ENCODE results near the gene DIS3L2. TPM values are rescaled to one million over a fixed set of nuclear protein-coding genes. Genes with fewer than 3 reads are reported as not detected.

The DIS3L2 gene
- total RNA-seq, 1 experiment from 2014 or later: 39.1 TPM

DNA sequence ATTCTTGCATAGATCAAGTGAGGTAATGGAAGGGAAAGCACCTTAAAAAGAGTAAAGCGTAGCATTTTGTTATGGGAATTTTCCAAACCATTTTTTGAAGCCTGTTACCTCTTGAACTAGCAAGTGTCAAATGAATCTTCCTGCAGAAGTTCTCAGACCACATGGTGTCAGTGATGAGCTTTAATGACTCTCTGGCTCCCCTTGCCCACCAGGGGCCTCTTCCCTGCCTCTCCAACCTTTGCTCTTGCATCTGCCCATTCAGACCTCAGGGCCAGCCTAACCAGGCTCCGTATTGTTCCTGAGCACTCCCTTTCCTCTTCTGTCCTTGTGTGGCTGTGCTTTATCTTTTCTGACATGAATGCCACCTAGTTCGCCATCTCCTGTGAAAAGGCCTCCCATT lies 155.9 kb downstream of the DIS3L2 start:
- no peaks in the 10 kb centered on the region for H3K27me3 ChIP-seq (ENCODE audit: insufficient read depth, low read depth)
- no peak overlapping the region for H3K4me2 ChIP-seq
- intact Hi-C loops (cut with micrococcal nuclease; ENCODE audit: unreplicated experiment): no loop called here
- no peaks in the 10 kb centered on the region for H3K79me2 ChIP-seq (ENCODE audit: low read depth)
- H3K9me3 ChIP-seq (ENCODE audit: insufficient read depth, low read depth): no peaks in the 10 kb centered on the region
- no peaks in the 10 kb centered on the region for H3K9me2 ChIP-seq (ENCODE audit: insufficient read depth)
- TF ChIP-seq, protein P1, sequence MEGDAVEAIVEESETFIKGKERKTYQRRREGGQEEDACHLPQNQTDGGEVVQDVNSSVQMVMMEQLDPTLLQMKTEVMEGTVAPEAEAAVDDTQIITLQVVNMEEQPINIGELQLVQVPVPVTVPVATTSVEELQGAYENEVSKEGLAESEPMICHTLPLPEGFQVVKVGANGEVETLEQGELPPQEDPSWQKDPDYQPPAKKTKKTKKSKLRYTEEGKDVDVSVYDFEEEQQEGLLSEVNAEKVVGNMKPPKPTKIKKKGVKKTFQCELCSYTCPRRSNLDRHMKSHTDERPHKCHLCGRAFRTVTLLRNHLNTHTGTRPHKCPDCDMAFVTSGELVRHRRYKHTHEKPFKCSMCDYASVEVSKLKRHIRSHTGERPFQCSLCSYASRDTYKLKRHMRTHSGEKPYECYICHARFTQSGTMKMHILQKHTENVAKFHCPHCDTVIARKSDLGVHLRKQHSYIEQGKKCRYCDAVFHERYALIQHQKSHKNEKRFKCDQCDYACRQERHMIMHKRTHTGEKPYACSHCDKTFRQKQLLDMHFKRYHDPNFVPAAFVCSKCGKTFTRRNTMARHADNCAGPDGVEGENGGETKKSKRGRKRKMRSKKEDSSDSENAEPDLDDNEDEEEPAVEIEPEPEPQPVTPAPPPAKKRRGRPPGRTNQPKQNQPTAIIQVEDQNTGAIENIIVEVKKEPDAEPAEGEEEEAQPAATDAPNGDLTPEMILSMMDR (conservative IDR thresholded peaks at IDR 0.05): no peak
- no peak for TF ChIP-seq EZH2 (IDR thresholded peaks at IDR 0.05; ENCODE audit: low read depth)
- H3F3A ChIP-seq (ENCODE audit: insufficient read depth, low read depth): no peaks in the 10 kb centered on the region
- no peak overlapping the region for H3K4me3 ChIP-seq
- ChIA-PET POLR2A (ENCODE audit: unreplicated experiment) (no interaction called here), CTCF (no interaction called here)
- no TSS peak for BruUV-seq (replicated peaks)
- H4K20me1 ChIP-seq (ENCODE audit: insufficient read depth): no peaks in the 10 kb centered on the region
- H3K27ac ChIP-seq: no peak overlapping the region
- H3K4me1 ChIP-seq (replicated peaks; ENCODE audit: insufficient read depth): 0 out of 2 replicates have a peak, but pooled peaks cover 4% of the 10 kb centered on the region
- no peak overlapping the region for H2AFZ ChIP-seq
- DNase-seq: no peak
- no peaks in the 10 kb centered on the region for H3K36me3 ChIP-seq (ENCODE audit: low read depth)

DNA sequence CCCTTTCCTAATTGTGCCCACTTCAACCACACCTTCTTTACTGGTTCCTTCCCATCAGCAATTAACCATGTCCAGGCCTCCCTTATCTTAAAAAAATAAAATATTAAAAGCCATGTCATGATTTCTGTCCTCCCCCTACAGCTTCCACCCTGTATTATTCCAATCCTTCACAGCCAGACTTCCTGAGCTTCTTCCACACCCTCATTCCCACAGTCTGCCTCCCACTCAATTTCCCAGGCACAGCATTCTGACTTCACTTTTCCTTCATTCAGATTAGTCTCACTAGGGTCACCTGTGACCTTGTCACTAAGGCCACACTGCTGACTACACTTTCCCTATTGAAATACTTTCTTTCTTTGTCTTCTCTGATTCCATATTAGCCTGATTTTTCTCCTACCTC lies 159.4 kb downstream of the DIS3L2 start:
- intact Hi-C loops (cut with micrococcal nuclease; ENCODE audit: unreplicated experiment): no loop called here
- Histone ChIP-seq H3K4me1 (replicated peaks; ENCODE audit: insufficient read depth) (no peaks in the 10 kb centered on the region), H3K79me2 (ENCODE audit: low read depth) (no peaks in the 10 kb centered on the region), H3F3A (ENCODE audit: insufficient read depth, low read depth) (no peaks in the 10 kb centered on the region), H4K20me1 (ENCODE audit: insufficient read depth) (no peaks in the 10 kb centered on the region), H3K27ac (no peak overlapping the region), H3K27me3 (ENCODE audit: insufficient read depth, low read depth) (no peaks in the 10 kb centered on the region), H3K9me3 (ENCODE audit: insufficient read depth, low read depth) (no peaks in the 10 kb centered on the region), H3K4me2 (no peak overlapping the region), H3K36me3 (ENCODE audit: low read depth) (no peaks in the 10 kb centered on the region), H2AFZ (no peak overlapping the region), H3K9me2 (ENCODE audit: insufficient read depth) (no peaks in the 10 kb centered on the region), H3K4me3 (no peak overlapping the region)
- DNase-seq: no peak
- no TSS peak for BruUV-seq (replicated peaks)
- TF ChIP-seq EZH2 (IDR thresholded peaks at IDR 0.05; ENCODE audit: low read depth): no peak
- TF ChIP-seq, protein P1 (conservative IDR thresholded peaks at IDR 0.05): no peak
- ChIA-PET CTCF (no interaction called here), POLR2A (ENCODE audit: unreplicated experiment) (no interaction called here)

DNA sequence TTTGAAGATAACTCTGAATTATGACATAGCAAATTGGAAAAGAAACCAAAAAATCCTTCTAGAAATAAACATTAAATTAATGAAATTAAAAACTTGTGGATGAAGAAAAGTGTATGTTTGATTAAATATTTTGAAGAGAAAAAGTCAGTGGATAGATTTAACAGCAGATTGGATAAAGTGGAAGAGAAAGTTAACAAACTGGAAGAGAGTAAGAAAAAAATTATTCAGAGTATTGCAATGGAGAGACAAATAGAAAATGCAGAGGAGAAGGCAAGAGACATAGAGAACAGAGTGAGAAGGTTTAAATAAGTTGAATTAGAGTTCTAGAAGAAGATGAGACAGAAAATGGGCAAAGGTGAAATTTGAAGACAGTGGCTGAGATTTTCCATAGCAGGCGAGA lies 162.8 kb downstream of the DIS3L2 start:
- H2AFZ ChIP-seq: no peak overlapping the region
- H3K36me3 ChIP-seq (ENCODE audit: low read depth): 0 out of 2 replicates have a peak, but pooled peaks cover 4% of the 10 kb centered on the region
- H3K9me3 ChIP-seq (ENCODE audit: insufficient read depth, low read depth): no peaks in the 10 kb centered on the region
- no peaks in the 10 kb centered on the region for H3K4me1 ChIP-seq (replicated peaks; ENCODE audit: insufficient read depth)
- DNase-seq: no peak
- H3K4me3 ChIP-seq: no peak overlapping the region
- H3K27ac ChIP-seq: no peak overlapping the region
- no peaks in the 10 kb centered on the region for H3K79me2 ChIP-seq (ENCODE audit: low read depth)
- no peaks in the 10 kb centered on the region for H4K20me1 ChIP-seq (ENCODE audit: insufficient read depth)
- TF ChIP-seq, protein P1 (conservative IDR thresholded peaks at IDR 0.05): no peak
- no peak for TF ChIP-seq EZH2 (IDR thresholded peaks at IDR 0.05; ENCODE audit: low read depth)
- H3F3A ChIP-seq (ENCODE audit: insufficient read depth, low read depth): no peaks in the 10 kb centered on the region
- ChIA-PET POLR2A (ENCODE audit: unreplicated experiment) (no interaction called here), CTCF (interaction anchor here (0.6 kb wide), 1 partner anchor 232 kb away, joined by 3 read pairs; no protein-coding TSS in a partner anchor)
- intact Hi-C loops (cut with micrococcal nuclease; ENCODE audit: unreplicated experiment): no loop called here
- no TSS peak for BruUV-seq (replicated peaks)
- no peaks in the 10 kb centered on the region for H3K9me2 ChIP-seq (ENCODE audit: insufficient read depth)
- H3K4me2 ChIP-seq: no peak overlapping the region
- no peaks in the 10 kb centered on the region for H3K27me3 ChIP-seq (ENCODE audit: insufficient read depth, low read depth)
